ENCODE results near the gene APOA5. TPM values are rescaled to one million over a fixed set of nuclear protein-coding genes. Genes with fewer than 3 reads are reported as not detected.
"Not testable (repeated sequence)": the region's sequence is repeated elsewhere in the genome, so short reads cannot be mapped to it uniquely, and the experiment has no call there.

Gene APOA5
- total RNA-seq, 1 donor from 2014 or later: not detected

DNA sequence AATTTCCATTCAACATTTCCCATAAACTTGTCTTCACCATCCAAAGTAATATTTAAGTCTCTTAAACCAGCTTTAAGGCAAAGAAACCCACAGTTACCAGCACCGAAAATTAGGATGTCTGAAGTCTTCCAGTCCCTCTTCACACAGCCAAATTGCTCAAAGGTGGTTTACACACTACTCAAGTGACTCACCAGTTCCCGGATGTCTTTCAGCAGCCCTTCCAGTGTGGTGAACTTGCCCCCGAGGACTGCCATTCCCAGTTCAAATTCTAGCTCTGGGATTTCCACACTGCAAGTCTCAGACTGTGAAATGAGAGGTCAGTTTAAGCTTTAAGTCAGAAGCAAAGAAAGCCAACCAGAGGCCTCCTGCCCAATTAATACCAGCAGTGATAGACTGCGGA lies 9.0 kb downstream of the APOA5 start:
- no peak for DNase-seq (ENCODE audit: low spot score)
- intact Hi-C loops (cut with DNase I): no loop called here

DNA sequence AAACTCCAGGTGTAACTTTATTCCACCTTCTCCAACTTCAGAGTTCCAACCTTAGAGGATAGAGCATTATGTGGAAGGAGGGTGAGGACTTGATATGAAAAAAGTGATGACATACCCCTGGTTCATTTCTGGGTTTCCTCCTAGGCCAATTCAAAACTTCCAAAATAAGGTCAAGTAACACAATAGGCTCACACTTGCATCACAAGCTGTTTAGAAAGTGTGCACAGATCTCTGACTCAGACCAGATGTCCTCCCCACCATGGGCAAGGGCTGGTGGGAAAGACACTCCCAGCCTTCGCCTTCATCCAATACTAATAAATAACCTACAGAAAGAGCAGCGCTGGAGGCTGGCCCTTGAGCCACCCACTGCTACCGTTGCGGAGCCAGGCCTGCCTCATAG lies 13.1 kb downstream of the APOA5 start:
- DNase-seq (ENCODE audit: low spot score): no peak
- intact Hi-C loops (cut with DNase I): no loop called here

GRCh38 chr11:116777056-116777455 lies 14.6 kb downstream of the APOA5 start:
- DNase-seq (ENCODE audit: low spot score): no peak
- intact Hi-C loops (cut with DNase I): no loop called here

DNA sequence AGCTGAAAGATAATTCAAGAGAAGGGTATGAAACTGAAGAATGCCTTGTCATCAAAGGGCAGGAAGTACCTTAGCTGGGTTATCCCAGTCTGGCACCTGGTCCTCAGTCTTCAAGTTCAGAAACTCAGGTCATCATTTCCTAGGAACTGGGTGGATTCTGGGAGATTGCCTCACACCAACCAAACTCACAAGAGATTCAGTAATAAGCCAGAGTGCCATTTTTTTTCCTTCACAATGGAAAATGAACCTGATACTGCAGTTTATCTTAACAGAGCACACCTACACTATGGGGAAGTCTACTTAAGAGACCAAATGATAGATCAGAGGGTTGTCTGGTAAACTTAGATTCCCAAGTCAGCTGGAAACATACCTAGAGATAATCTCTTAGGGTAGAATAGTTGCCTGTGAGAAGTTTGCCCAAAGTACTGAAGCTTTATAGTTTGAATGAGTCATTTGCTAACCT lies 15.1 kb downstream of the APOA5 start:
- DNase-seq (ENCODE audit: low spot score): no peak
- intact Hi-C loops (cut with DNase I): no loop called here

DNA sequence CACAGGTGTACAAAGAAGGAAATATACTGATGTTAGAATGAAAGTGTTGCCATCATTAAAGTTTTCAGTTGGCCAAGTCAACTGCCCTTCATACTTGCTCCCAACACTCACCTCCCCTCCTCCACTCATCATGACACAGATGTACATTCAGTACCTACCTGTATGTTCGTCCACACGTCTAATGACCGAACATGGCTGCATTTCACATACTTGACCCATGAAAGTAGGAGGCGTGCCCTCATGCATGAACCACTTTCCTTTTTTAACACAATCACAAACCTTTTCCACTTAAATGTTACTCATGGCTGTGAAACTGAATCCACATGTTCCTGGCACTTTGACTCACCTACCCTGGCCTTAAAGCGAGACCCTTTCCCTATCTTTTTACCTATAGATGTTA lies 15.7 kb downstream of the APOA5 start:
- intact Hi-C loops (cut with DNase I): no loop called here
- no peak for DNase-seq (ENCODE audit: low spot score)

- intact Hi-C loops (cut with DNase I): no loop called here
- no peak for DNase-seq (ENCODE audit: low spot score)
These were observed 17.0 kb downstream of the APOA5 start for GRCh38 chr11:116774661-116775060.

DNA sequence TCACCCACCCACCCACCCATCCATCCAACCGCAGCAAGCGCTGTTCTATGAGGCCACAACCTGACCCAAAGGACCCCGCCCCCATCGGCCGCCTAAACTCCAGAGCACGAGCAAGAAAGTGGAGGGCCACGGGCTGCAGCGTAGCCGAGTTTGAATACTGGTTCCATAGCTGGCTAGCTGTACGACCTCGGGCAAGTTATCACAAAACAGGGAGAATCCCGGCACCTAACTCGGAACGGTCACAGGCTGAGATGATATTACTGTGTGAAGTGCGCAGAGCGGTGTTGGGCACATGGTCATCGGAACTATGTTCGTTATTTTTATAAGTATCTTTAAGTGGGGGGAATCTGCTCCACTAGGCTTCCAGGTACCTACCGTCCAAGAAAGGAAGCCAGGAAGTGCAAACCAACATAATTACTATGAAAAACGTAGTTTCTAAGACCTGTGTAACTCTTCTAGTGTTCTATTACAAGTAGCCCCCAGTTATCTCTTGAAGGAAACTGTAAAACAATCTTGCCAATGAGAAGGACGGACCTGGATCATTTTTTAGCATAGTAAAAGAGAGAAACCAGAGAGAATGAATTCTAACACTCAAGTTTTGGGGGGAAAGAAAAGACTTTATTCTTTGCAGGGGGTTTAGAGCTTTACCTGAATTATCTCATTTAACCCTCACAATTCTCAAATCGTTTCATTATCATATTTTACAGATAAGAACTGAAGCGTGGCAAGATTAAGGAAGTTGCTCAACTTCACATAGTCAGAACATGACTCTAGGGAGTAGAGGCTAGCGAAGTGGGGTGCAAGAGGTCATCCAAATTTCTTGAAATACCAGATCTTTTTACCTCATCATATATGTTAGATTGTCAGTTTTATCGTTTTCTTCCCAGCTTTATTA lies 18.2 kb downstream of the APOA5 start:
- intact Hi-C loops (cut with DNase I): loop anchor here (2.0 kb wide), 1 partner anchor 15 kb away; the partner anchor contains the start of gene ZPR1

GRCh38 chr11:116772443-116773202 lies 19.1 kb downstream of the APOA5 start, which contains the start of gene BUD13:
BUD13 (minus strand) TSS chr11:116772987; CDS start chr11:116772964, 23 bp downstream.
- intact Hi-C loops (cut with DNase I): loop anchor here (2.0 kb wide), 1 partner anchor 16 kb away; the partner anchor contains the start of gene ZPR1
- peak; percentile 97 for DNase-seq (ENCODE audit: low spot score)

More for the DNA sequence above, 18.2 kb downstream of the APOA5 start:
- DNase-seq (ENCODE audit: low spot score): no peak

- DNase-seq (ENCODE audit: low spot score): no peak
These were observed 19.7 kb downstream of the APOA5 start for GRCh38 chr11:116771935-116772334.

DNA sequence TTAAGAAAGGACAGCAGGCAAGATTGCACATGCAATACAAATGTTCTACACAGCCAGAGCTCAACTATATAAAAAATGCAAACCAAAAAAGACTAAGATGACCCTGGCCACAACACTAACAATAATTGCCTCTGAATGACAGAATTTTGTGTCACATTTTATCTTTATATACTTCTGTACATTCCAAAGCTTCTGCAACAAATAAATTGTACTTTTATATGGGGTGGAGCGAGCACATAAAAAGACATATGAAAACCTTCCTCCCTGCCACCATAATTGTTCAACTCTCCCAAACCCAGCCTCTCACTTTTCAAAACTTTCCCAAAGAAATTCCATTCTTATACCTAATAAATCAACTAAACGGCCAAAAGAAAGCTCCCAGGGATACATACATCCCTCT lies 29.5 kb downstream of the APOA5 start:
- intact Hi-C loops (cut with DNase I): no loop called here
- no peak for DNase-seq (ENCODE audit: low spot score)

More at GRCh38 chr11:116771935-116772334, 19.7 kb downstream of the APOA5 start:
- intact Hi-C loops (cut with DNase I): loop anchor here (2.0 kb wide), 1 partner anchor 17 kb away; the partner anchor contains the start of gene ZPR1

DNA sequence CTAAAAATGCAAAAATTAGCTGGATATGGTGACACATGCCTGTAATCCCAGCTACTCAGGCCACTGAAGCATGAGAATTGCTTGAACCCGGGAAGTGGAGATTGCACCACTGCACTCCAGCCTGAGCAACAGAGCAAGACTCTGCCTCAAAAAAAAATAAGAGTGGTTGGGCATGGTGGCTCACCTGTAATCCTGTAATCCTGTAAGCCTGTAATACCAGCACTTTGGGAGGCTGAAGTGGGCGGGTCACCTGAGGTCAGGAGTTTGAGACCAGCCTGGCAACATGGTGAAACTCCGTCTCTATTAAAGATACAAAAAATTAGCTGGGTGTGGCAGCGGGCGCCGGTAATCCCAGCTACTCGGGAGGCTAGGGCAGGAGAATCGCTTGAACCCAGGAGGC lies 35.6 kb downstream of the APOA5 start:
- DNase-seq (ENCODE audit: low spot score); intact Hi-C loops (cut with DNase I): not testable (repeated sequence)

- intact Hi-C loops (cut with DNase I): no loop called here
- DNase-seq (ENCODE audit: low spot score): no peak
These were observed 41.5 kb downstream of the APOA5 start for GRCh38 chr11:116750070-116750718.

GRCh38 chr11:116742104-116742503 lies 49.6 kb downstream of the APOA5 start:
- DNase-seq (ENCODE audit: low spot score): no peak
- intact Hi-C loops (cut with DNase I): no loop called here

DNA sequence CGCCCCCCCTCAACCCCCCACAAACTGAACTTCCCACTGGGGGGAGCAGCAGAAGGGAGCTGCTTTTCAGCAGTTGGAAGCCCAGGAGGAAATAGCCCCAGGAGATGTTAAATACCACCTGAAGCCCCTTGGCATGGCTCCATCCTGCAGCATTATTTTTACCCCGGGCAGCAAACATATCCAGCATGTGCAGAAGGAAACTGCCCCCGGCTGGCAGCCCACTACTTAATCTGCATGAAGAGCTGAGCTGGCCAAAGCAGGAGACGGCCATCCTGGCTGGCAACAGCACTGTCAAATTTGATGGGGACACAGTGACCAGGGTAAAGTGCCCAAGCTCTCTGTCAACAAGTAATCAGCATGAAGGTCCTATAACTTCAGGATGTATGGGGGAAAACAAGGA lies 50.9 kb downstream of the APOA5 start:
- DNase-seq (ENCODE audit: low spot score): no peak
- intact Hi-C loops (cut with DNase I): no loop called here

Other genes starting within 250 kb of the APOA5 start
- gene BUD13, start 18.9 kb downstream of the APOA5 start, total RNA-seq: 8.3 TPM
- gene ZPR1, start 3.9 kb downstream of the APOA5 start, total RNA-seq: 24.8 TPM
- not detected for gene APOA4, start 31.4 kb upstream of the APOA5 start, total RNA-seq
- not detected for gene APOC3, start 38.0 kb upstream of the APOA5 start, total RNA-seq
- gene APOA1, start 45.7 kb upstream of the APOA5 start, total RNA-seq: 47.2 TPM

Measured in cardiac septum (tissue), 1 donor.